Stomach smooth muscle (tissue), 2 donors: Measurements from ENCODE around the gene CKMT2.

ENCODE experiments used
- H3K27ac ChIP-seq: one replicate; pipeline ENCODE4 v1.7.0; 2013; ENCODE audit warnings: mild to moderate bottlenecking, low read length, inconsistent platforms
- H3K27me3 ChIP-seq, 2 donors: one replicate each; pipeline ENCODE4 v1.7.0; 2013; ENCODE audit warnings: low read length in 2 of 2; ENCODE audit not compliant: insufficient read depth in 2 of 2, control insufficient read depth in 1 of 2
- H3K36me3 ChIP-seq, 2 donors: one replicate each; pipeline ENCODE4 v1.7.0; 2013; ENCODE audit warnings: low read length in 2 of 2; ENCODE audit not compliant: control insufficient read depth in 2 of 2, insufficient read depth in 2 of 2
- H3K4me1 ChIP-seq: one replicate; pipeline ENCODE4 v1.7.0; 2013; ENCODE audit warnings: low read length; ENCODE audit not compliant: control insufficient read depth, insufficient read depth
- H3K4me3 ChIP-seq, 2 donors: one replicate each; pipeline ENCODE4 v1.7.0; 2013; ENCODE audit warnings: low read length in 2 of 2
- H3K9ac ChIP-seq, 2 donors: one replicate each; pipeline ENCODE4 v1.7.0; 2013; ENCODE audit warnings: low read length in 2 of 2, mild to moderate bottlenecking in 1 of 2
- H3K9me3 ChIP-seq, 2 donors: one replicate each; pipeline ENCODE4 v1.7.0; 2013; ENCODE audit warnings: low read length in 2 of 2; ENCODE audit not compliant: control insufficient read depth in 2 of 2
- donor health status: healthy.
- donor health status: Pancreatic carcinoma.

Gene CKMT2

DNA sequence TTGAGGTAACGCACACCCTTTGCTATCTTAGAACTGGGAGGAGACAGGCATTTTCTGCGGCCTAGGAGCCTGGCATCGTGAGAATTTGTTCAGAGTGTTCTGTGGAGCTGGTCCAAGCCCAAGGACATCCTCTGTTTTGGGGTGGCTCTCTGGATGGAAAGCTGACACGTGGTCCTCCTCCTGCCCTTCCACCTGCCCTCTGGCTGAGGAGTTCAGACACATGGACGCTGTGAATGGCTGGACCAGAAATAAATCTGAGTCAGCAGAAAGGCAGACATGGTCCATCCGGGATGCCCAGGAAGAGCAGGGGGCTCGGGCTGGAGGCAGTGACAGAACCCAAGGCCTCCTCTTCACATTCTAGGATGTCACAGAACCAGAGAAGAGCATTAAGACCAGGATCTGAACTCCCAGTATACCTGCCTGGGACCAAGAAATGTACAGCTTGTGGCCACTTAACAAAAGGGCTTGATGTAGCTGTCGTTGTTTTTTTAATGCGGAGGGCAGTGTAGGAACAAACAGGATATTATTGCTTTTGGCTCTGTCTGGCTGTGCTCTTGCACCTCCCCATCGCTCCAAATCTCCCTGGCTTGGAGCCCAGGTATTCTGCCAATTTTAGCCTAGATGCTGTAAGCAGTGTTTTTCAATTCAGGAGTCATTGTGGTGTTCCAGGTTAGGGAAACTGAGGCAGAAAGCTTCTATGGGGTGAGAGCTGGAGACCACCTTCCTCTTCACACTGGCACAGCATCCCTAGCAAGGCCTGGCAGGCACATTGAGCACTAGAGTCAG is 2.4 kb downstream of the CKMT2 start:
- Histone ChIP-seq H3K9me3 (no peaks in the 10 kb centered on the region), H3K36me3 (peaks cover 0 to 4% of the 10 kb centered on the region in 2 donors), H3K4me1 (peaks cover 48% of the 10 kb centered on the region), H3K4me3 (no peak overlapping the region), H3K27me3 (no peaks in the 10 kb centered on the region), H3K9ac (no peak overlapping the region), H3K27ac (peak overlapping the region; percentile 58)

DNA sequence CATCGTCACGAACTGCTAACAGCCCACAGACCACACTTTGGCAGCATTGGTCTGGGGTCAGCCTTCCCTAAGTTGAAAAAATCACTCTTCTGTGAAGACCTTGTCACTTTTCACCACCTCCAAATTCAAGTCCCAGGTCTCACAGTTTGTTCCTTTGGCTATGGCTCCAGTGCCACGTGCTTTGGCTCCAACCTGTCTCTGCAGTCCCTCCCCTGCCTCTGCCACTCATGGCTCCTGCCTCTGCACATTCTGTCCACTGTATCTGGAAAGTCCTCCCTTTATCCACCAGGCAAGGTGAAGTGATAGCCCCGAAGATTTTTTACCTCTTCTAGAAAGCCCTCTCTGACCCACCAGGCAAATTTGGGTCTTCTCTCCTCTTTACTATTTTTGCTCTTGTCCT is 5.3 kb downstream of the CKMT2 start:
- H3K4me1 ChIP-seq: peaks cover 30% of the 10 kb centered on the region
- H3K9me3 ChIP-seq: no peaks in the 10 kb centered on the region
- H3K27me3 ChIP-seq: no peaks in the 10 kb centered on the region
- H3K4me3 ChIP-seq: no peak overlapping the region
- no peak overlapping the region for H3K27ac ChIP-seq
- peaks cover 0 to 4% of the 10 kb centered on the region in 2 donors for H3K36me3 ChIP-seq
- no peak overlapping the region for H3K9ac ChIP-seq

DNA sequence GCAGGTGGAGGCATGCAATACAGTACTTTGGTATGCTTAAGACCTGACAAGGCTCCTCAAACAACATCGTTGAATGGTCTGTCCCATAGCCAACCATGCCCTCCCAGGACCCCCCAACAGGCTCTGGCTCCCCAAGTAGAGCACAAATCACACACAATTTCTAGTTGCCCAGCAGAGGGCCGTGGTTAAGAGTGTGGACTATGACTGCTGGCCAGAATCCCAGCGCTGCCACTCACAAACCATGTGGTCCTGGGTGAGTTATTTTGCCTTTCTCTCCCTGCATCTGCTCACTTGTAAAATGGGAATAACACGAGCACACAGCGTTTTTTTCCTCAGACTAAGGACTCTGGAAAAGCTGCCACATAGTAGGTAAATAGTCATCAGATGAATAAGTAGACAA is 6.5 kb downstream of the CKMT2 start:
- peaks cover 0 to 4% of the 10 kb centered on the region in 2 donors for H3K36me3 ChIP-seq
- peaks cover 19% of the 10 kb centered on the region for H3K4me1 ChIP-seq
- H3K27ac ChIP-seq: no peak overlapping the region
- H3K9ac ChIP-seq: no peak overlapping the region
- H3K27me3 ChIP-seq: no peaks in the 10 kb centered on the region
- H3K9me3 ChIP-seq: no peaks in the 10 kb centered on the region
- no peak overlapping the region for H3K4me3 ChIP-seq

DNA sequence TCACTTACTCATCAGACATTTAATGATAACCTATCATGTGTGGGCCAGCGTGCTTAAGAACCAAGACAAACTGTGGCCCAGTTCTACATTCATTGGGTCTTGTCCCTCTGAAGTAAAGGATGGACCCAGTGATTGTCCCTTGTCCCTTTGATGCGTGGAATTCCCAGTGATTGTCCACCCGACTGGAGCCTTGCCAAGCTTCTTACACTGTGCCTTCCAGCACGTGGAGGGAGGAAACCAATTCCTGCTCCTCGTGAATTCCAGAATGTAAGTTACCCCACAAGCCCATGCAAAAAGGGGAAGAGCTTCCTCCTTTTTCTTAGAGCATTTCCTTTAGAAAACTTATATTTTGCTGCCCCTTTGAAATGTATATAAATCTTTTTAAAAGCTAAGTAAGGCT is 7.9 kb downstream of the CKMT2 start:
- no peaks in the 10 kb centered on the region for H3K9me3 ChIP-seq
- peaks cover 0 to 4% of the 10 kb centered on the region in 2 donors for H3K36me3 ChIP-seq
- H3K27ac ChIP-seq: no peak overlapping the region
- no peaks in the 10 kb centered on the region for H3K27me3 ChIP-seq
- H3K4me1 ChIP-seq: peaks cover 5% of the 10 kb centered on the region
- H3K9ac ChIP-seq: no peak overlapping the region
- H3K4me3 ChIP-seq: no peak overlapping the region

DNA sequence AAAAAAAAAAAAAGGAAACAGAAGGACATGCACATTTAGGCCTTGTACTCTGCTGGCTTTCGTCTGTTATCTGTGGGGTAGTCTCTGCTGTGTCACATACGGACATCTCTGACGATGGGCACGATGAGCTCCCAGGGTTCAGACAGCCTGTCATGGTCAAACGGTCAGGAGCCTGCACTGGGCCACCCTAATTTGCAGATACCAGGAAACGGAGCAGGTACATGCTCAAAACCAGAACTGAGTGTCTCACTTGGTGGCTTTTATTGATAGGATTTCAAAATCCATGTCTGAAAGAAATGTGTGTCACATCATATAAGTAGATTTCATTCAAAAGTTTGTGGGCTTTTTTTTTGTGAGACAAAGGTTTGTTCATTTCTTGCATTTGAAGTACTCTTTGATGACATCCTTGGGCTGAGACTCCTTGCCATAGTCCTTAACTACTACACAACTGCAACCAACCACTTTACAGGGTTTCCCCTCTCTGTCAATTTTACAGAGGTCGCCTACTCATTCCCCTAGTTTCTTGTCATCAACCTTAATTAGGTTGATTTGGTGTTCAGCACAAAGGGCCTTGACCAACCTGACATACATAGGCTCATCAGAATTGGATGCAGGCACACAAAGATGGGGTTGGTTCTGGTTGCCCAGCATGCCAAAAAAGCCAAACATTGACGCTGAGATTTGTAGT is 9.0 kb downstream of the CKMT2 start:
- Histone ChIP-seq H3K4me3 (no peak overlapping the region), H3K27me3 (no peaks in the 10 kb centered on the region), H3K4me1 (peaks cover 10% of the 10 kb centered on the region), H3K27ac (no peak overlapping the region), H3K36me3 (peaks cover 0 to 3% of the 10 kb centered on the region in 2 donors), H3K9me3 (no peaks in the 10 kb centered on the region), H3K9ac (no peak overlapping the region)

DNA sequence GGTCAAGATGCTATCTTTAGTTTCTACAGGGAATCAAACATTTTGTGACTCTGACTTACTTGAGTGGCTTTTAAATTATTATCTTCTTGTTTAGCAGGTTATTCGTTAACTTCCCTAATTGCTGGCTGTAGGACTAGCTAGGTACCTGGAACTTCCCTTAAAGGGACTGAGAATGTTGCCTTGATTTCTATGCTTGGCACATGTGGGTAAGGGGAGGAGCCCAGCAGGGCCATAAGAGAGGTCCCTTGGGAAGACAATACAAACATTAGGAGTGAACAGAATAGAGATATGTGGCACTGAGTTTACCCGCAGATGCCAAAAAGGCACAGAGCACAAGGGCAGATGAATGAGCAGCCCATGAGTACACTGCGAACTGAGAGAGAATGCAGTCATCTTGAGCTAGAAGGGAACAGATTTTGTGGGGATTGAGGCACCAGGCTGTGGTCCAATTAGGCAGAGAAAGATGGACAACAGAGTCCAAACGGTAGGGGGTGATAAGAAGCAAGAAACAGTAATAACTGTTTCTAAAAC is 9.8 kb downstream of the CKMT2 start:
- no peak overlapping the region for H3K9ac ChIP-seq
- H3K27me3 ChIP-seq: no peaks in the 10 kb centered on the region
- peaks cover 0 to 2% of the 10 kb centered on the region in 2 donors for H3K36me3 ChIP-seq
- no peaks in the 10 kb centered on the region for H3K9me3 ChIP-seq
- no peak overlapping the region for H3K4me3 ChIP-seq
- no peak overlapping the region for H3K27ac ChIP-seq
- H3K4me1 ChIP-seq: peaks cover 11% of the 10 kb centered on the region

DNA sequence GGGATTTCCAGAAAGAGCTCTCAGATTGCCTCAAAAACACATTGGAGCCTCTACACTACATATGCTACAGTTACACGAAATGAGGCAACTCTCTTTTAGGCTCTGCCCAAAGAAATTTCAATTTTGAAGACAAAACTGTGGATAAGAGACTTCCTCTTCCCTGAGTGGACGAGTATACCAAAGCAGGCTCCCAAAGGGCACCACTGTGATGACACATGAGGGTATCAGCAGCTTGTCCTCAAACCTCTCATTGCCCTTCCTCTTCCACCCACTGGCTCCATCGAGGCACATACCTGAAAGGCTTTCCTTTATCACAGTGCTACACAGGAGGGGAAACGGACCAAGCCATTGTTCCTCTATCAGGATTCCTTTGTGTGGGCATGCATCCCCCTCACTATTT is 11.3 kb downstream of the CKMT2 start:
- Histone ChIP-seq H3K36me3 (no peaks in the 10 kb centered on the region), H3K9me3 (no peaks in the 10 kb centered on the region), H3K4me3 (no peak overlapping the region), H3K4me1 (peaks cover 14% of the 10 kb centered on the region), H3K27ac (no peak overlapping the region), H3K9ac (no peak overlapping the region), H3K27me3 (no peaks in the 10 kb centered on the region)

DNA sequence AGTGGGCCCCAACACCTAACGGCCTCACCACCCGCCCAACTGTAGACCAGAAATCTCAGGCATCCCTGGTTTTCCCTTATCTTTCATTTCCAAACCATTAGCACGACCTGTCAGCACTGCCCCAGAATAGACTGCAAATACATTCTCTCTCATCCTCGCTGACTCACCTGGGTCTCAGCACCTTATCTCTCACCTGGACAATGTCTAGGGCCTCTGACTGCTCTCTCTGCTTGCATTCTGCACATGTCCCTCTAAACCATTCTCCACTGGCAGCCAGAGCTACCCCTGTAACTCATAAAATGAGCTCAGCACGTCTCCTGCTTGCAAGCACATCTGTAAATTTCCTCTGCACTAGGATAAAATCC is 12.7 kb downstream of the CKMT2 start:
- Histone ChIP-seq H3K27me3 (no peaks in the 10 kb centered on the region), H3K27ac (no peak overlapping the region), H3K9ac (no peak overlapping the region), H3K4me1 (peaks cover 11% of the 10 kb centered on the region), H3K9me3 (no peaks in the 10 kb centered on the region), H3K36me3 (no peaks in the 10 kb centered on the region), H3K4me3 (no peak overlapping the region)

DNA sequence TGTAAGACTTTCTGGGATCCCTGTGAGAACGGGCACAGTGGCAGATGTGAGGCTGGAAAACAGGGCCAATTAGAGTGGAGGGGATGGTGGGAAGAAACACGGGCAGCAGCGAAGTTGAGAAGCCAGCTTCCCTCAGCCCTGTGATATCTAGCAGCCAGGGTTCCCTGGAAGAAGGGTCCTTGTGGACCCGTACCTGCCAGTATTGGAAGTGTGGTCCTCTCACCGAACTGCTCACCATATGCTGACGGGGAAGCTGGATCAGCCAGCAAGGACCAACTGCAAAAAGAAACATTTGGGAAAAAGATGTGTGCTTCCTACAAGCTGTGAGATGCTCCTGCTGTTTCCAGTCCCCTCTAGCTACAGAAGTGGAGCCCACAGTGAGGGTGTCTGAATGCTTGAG is 13.6 kb downstream of the CKMT2 start:
- Histone ChIP-seq H3K9me3 (no peaks in the 10 kb centered on the region), H3K4me1 (peaks cover 11% of the 10 kb centered on the region), H3K36me3 (peaks cover 0 to 2% of the 10 kb centered on the region in 2 donors), H3K4me3 (no peak overlapping the region), H3K27ac (no peak overlapping the region), H3K27me3 (no peaks in the 10 kb centered on the region), H3K9ac (no peak overlapping the region)

DNA sequence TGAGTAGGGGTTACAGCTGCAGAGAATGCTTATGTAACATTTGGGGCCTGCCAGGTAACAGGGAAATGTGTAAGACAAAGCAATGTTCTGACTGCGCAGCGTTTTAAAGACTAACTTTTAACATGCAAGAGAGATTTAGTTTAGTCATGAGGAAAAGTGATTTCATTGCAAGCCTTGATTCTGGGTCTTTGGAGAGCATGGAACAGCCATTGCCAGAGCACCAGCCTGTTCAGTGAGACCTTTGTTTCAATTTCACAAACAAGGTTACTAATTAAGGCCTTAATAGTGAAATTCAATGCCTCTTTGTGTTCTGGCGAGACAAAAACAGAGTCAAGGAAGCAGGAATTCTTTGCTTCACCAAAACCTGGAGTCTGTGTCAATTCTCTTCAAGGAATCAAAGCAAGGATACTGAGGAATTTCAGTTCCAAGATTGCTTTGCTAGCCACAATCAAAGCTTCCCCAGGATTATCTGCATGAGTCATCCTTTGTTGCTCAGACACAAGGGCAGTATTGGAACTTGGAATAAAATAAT is 14.4 kb downstream of the CKMT2 start:
- Histone ChIP-seq H3K36me3 (peaks cover 0 to 9% of the 10 kb centered on the region in 2 donors), H3K27ac (no peak overlapping the region), H3K4me1 (peaks cover 11% of the 10 kb centered on the region), H3K27me3 (no peaks in the 10 kb centered on the region), H3K9me3 (no peaks in the 10 kb centered on the region), H3K9ac (no peak overlapping the region), H3K4me3 (no peak overlapping the region)
